Panc1 (cell line): ENCODE results near the gene GRHPR. TPM values are rescaled to one million over a fixed set of nuclear protein-coding genes. Genes with fewer than 3 reads are reported as not detected.

Experiments used
- ATAC-seq: fragments of 200-7000 bp; cut with Tn5 transposase; 2 replicates; pipeline ENCODE4 v1.9.1; 2020; ENCODE audit warnings: mild to moderate bottlenecking, moderate library complexity
- BruUV-seq: library from RNA; stranded (reverse); fragments of 400-500 nt; replicated peaks from 2 replicates; lab custom pipeline; 2021; lab: Mats Ljungman, UMichigan
- CTCF ChIA-PET: fragments of 300-600 bp; sonication (Branson Sonifier 250); formaldehyde crosslinking; loops from one replicate; lab custom pipeline; 2022; ENCODE audit warnings: antibody characterized with exemption; lab: Charles Lee
- POLR2A ChIA-PET: fragments of 300-600 bp; sonication (Branson Sonifier 250); formaldehyde crosslinking; loops from one replicate; lab custom pipeline; 2022; ENCODE audit warnings: antibody characterized with exemption; lab: Charles Lee
- DNase-seq: peaks from one replicate; pipeline ENCODE4 v3.0.0-alpha.2; 2010; ENCODE audit warnings: low read depth, low spot score
- H3K27ac ChIP-seq: 2 replicates; pipeline ENCODE4 v1.5.1; 2011; ENCODE audit warnings: mild to moderate bottlenecking, low read length, inconsistent platforms
- H3K27me3 ChIP-seq: fragments of 200-500 bp; sonication (Bioruptor generic); 2 replicates; pipeline ENCODE4 v1.6.0; 2014; ENCODE audit warnings: low read length, inconsistent platforms; ENCODE audit not compliant: control insufficient read depth, insufficient read depth
- H3K36me3 ChIP-seq: fragments of 200-500 bp; sonication (Bioruptor generic); 2 replicates; pipeline ENCODE4 v1.5.1; 2014; ENCODE audit warnings: inconsistent platforms, mild to moderate bottlenecking, low read length, moderate library complexity; ENCODE audit not compliant: control insufficient read depth, insufficient read depth
- H3K4me1 ChIP-seq: 2 replicates; pipeline ENCODE4 v1.5.1; 2011; ENCODE audit warnings: inconsistent platforms, mild to moderate bottlenecking, low read length, moderate library complexity; ENCODE audit not compliant: control insufficient read depth, insufficient read depth
- H3K4me3 ChIP-seq, 2 experiments: 2 replicates each; pipeline ENCODE4 v1.5.1; 2011 to 2012; ENCODE audit warnings: low read depth in 2 of 2, low read length in 2 of 2, mild to moderate bottlenecking in 2 of 2, inconsistent platforms in 1 of 2, moderate library complexity in 1 of 2
- H3K9me3 ChIP-seq: fragments of 200-500 bp; sonication (Bioruptor generic); 2 replicates; pipeline ENCODE4 v1.5.1; 2014; ENCODE audit warnings: low read depth, mild to moderate bottlenecking, inconsistent platforms, low read length, moderate library complexity; ENCODE audit not compliant: control insufficient read depth, insufficient read depth
- POLR2AphosphoS5 ChIP-seq: IDR thresholded peaks from 2 replicates; pipeline ENCODE4 v1.6.1; 2012; ENCODE audit warnings: mild to moderate bottlenecking, low read depth, low read length, moderate library complexity
- SIN3A ChIP-seq: IDR thresholded peaks from 2 replicates; pipeline ENCODE4 v1.6.1; 2012; ENCODE audit warnings: low read depth, mild to moderate bottlenecking, low read length, moderate library complexity, borderline replicate concordance; ENCODE audit not compliant: insufficient read depth
- TCF7L2 ChIP-seq: IDR thresholded peaks from 2 replicates; pipeline ENCODE4 v1.6.1; 2011; ENCODE audit warnings: mild to moderate bottlenecking, low read depth, low read length, inconsistent platforms
- in situ Hi-C: cut with HindIII; loops from 2 replicates; pipeline ENCODE4 v1.10.0; 2016; ENCODE audit warnings: low sequenced_read_pairs, low pct_unique_long_range_greater_than_20kb
- intact Hi-C: fragments of 100-400 bp; cut with micrococcal nuclease; formaldehyde crosslinking; loops from one replicate; pipeline ENCODE4 v1.10.0; 2022; ENCODE audit not compliant: unreplicated experiment
- total RNA-seq: library from RNA; stranded (reverse); gene quantifications from one replicate; pipeline ENCODE4 v1.2.1, GENCODE V29; 2021; ENCODE audit not compliant: unreplicated experiment
- TF ChIP-seq, protein P1 (sequence below), 2 experiments: IDR thresholded peaks; 2 replicates each; pipeline ENCODE4 v1.6.1; 2011 to 2012; ENCODE audit warnings: low read depth in 2 of 2, control low read depth in 1 of 2, low read length in 1 of 2, mild to moderate bottlenecking in 1 of 2, moderate library complexity in 1 of 2; ENCODE audit not compliant: insufficient read depth in 1 of 2
- TF ChIP-seq, protein P2 (sequence below): fragments of 450-650 bp; IDR thresholded peaks from 2 replicates; pipeline ENCODE4 v1.5.1; 2017; ENCODE audit warnings: mild to moderate bottlenecking

Gene GRHPR
- total RNA-seq, 1 experiment from 2014 or later = 238 TPM

DNA sequence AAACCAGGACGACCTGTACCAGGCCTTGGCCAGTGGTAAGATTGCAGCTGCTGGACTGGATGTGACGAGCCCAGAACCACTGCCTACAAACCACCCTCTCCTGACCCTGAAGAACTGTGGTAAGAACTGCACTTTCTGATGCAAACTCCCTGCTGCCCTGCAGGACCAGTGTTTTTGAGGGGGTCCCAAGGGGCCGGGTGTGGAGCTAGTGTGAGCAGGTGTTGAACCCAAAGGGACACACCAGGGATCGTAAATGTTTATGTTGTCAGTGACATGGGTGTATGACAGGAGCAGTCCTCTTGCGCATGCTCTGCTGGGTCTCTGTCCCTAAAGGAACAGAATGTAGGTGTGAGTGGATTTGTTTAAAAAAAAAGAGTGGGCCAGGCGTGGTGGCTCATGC lies 9.5 kb downstream of the GRHPR start:
- Histone ChIP-seq H3K9me3 (no peaks in the 10 kb centered on the region), H3K4me1 (peaks cover 19% of the 10 kb centered on the region), H3K27me3 (no peaks in the 10 kb centered on the region), H3K4me3 (no peak overlapping the region), H3K27ac (no peak overlapping the region), H3K36me3 (peaks cover 16% of the 10 kb centered on the region)
- BruUV-seq = no TSS peak
- TF ChIP-seq SIN3A = no peak
- TF ChIP-seq TCF7L2 = no peak
- TF ChIP-seq, protein P1, sequence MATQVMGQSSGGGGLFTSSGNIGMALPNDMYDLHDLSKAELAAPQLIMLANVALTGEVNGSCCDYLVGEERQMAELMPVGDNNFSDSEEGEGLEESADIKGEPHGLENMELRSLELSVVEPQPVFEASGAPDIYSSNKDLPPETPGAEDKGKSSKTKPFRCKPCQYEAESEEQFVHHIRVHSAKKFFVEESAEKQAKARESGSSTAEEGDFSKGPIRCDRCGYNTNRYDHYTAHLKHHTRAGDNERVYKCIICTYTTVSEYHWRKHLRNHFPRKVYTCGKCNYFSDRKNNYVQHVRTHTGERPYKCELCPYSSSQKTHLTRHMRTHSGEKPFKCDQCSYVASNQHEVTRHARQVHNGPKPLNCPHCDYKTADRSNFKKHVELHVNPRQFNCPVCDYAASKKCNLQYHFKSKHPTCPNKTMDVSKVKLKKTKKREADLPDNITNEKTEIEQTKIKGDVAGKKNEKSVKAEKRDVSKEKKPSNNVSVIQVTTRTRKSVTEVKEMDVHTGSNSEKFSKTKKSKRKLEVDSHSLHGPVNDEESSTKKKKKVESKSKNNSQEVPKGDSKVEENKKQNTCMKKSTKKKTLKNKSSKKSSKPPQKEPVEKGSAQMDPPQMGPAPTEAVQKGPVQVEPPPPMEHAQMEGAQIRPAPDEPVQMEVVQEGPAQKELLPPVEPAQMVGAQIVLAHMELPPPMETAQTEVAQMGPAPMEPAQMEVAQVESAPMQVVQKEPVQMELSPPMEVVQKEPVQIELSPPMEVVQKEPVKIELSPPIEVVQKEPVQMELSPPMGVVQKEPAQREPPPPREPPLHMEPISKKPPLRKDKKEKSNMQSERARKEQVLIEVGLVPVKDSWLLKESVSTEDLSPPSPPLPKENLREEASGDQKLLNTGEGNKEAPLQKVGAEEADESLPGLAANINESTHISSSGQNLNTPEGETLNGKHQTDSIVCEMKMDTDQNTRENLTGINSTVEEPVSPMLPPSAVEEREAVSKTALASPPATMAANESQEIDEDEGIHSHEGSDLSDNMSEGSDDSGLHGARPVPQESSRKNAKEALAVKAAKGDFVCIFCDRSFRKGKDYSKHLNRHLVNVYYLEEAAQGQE (IDR thresholded peaks at IDR 0.05; ENCODE audit: insufficient read depth in 1 of 2, low read depth in 2 of 2, low read length in 1 of 2) = no peak
- no peak for TF ChIP-seq POLR2AphosphoS5
- TF ChIP-seq, protein P2, sequence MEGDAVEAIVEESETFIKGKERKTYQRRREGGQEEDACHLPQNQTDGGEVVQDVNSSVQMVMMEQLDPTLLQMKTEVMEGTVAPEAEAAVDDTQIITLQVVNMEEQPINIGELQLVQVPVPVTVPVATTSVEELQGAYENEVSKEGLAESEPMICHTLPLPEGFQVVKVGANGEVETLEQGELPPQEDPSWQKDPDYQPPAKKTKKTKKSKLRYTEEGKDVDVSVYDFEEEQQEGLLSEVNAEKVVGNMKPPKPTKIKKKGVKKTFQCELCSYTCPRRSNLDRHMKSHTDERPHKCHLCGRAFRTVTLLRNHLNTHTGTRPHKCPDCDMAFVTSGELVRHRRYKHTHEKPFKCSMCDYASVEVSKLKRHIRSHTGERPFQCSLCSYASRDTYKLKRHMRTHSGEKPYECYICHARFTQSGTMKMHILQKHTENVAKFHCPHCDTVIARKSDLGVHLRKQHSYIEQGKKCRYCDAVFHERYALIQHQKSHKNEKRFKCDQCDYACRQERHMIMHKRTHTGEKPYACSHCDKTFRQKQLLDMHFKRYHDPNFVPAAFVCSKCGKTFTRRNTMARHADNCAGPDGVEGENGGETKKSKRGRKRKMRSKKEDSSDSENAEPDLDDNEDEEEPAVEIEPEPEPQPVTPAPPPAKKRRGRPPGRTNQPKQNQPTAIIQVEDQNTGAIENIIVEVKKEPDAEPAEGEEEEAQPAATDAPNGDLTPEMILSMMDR = no peak
- ATAC-seq = no peak
- CTCF ChIA-PET = no interaction called here
- DNase-seq = no peak
- intact Hi-C loops = no loop called here
- in situ Hi-C loops = no loop called here
- POLR2A ChIA-PET = interaction anchor here (0.6 kb wide), 1 partner anchor 38 kb away, joined by 5 read pairs; no protein-coding TSS in a partner anchor

DNA sequence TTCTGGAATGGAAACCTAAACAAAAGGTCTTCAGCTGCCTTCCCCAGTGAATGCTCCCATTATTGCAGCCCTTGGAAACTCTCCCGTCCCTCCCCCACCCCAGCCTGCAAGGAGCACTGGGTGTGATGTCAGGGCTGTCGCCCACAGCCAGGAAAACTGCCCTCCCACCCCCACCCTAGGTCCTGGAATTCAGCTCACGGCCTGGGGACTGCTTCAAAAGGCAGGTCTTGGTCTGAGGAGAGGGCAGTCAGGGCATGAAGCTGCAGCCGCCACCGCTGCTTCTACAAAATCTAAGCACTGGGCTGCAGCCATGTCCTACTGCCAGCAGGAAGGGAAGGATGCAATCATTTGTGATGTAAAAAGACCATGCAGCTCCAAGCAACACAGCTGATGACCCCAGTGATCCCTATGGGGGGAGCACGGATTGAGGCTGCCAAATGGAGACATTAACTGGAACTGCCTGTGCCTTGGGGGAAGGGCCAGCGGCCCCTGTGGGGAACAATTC lies 11.4 kb downstream of the GRHPR start:
- in situ Hi-C loops = no loop called here
- peaks cover 21% of the 10 kb centered on the region for H3K36me3 ChIP-seq
- no peak for TF ChIP-seq SIN3A
- TF ChIP-seq, protein P2 = no peak
- no peak for TF ChIP-seq TCF7L2
- TF ChIP-seq, protein P1 (IDR thresholded peaks at IDR 0.05; ENCODE audit: insufficient read depth in 1 of 2, low read depth in 2 of 2, low read length in 1 of 2) = no peak
- TF ChIP-seq POLR2AphosphoS5 = no peak

More for the DNA sequence above, 11.4 kb downstream of the GRHPR start:
- ChIA-PET POLR2A (interaction anchor here (0.6 to 1.0 kb wide), 2 partner anchors 12 to 36 kb away, joined by 6 to 9 read pairs; no protein-coding TSS in a partner anchor), CTCF (no interaction called here)
- H3K4me3 ChIP-seq = no peak overlapping the region
- H3K4me1 ChIP-seq = peaks cover 19% of the 10 kb centered on the region
- H3K27me3 ChIP-seq = no peaks in the 10 kb centered on the region
- intact Hi-C loops = no loop called here
- DNase-seq (no peak), ATAC-seq (no peak)
- H3K9me3 ChIP-seq = no peaks in the 10 kb centered on the region
- H3K27ac ChIP-seq = no peak overlapping the region
- no TSS peak for BruUV-seq
